Endothelial cell of umbilical vein (primary cell): ENCODE measurements around the gene SDK2. TPM values are rescaled to one million over a fixed set of nuclear protein-coding genes. Genes with fewer than 3 reads are reported as not detected.

Source experiments
- BruUV-seq: library from RNA; stranded (reverse); fragments of 400-500 nt; replicated peaks from 2 replicates; lab custom pipeline; 2021; lab: Mats Ljungman, UMichigan
- CTCF ChIA-PET: fragments of 300-600, 350-600 bp; sonication (Branson Sonifier 250); formaldehyde crosslinking; loops from one replicate; lab custom pipeline; 2021; ENCODE audit warnings: antibody characterized with exemption, inconsistent platforms; lab: Charles Lee
- POLR2A ChIA-PET: fragments of 300-600, 350-600 bp; sonication (Branson Sonifier 250); formaldehyde crosslinking; loops from one replicate; lab custom pipeline; 2021; ENCODE audit warnings: antibody characterized with exemption, inconsistent platforms; lab: Charles Lee
- DNase-seq: peaks from one replicate; pipeline ENCODE4 v3.0.0-alpha.2; 2011; ENCODE audit warnings: low read depth, low spot score
- FAIRE-seq: peaks from 2 replicates; lab custom pipeline; 2011; peaks lifted over from hg19 to GRCh38; lab: Jason Lieb, UNC
- H2AFZ ChIP-seq: 2 replicates; pipeline ENCODE4 v1.6.0; 2012; ENCODE audit warnings: low read depth, low read length, control low read depth, inconsistent platforms
- H3K27ac ChIP-seq: 2 replicates; pipeline ENCODE4 v1.5.1; 2011; ENCODE audit warnings: low read depth, mild to moderate bottlenecking, control low read depth, low read length, moderate library complexity; ENCODE audit not compliant: insufficient read depth
- H3K27me3 ChIP-seq, 2 experiments: 2 replicates each; pipeline versions ENCODE4 v1.6.0 to v1.6.1; 2011; ENCODE audit warnings: low read length in 2 of 2, mixed read lengths in 1 of 2; ENCODE audit not compliant: control insufficient read depth in 2 of 2, insufficient read depth in 2 of 2
- H3K36me3 ChIP-seq, 2 experiments: 2 replicates in 1 of 2; 3 replicates in 1 of 2; pipeline ENCODE4 v1.5.1; 2011; ENCODE audit warnings: low read length in 2 of 2, mild to moderate bottlenecking in 1 of 2, moderate library complexity in 1 of 2; ENCODE audit not compliant: control insufficient read depth in 2 of 2, insufficient read depth in 2 of 2; ENCODE audit errors: extremely low read depth in 1 of 2
- H3K4me1 ChIP-seq: 3 replicates; pipeline ENCODE4 v1.5.1; 2011; ENCODE audit warnings: mild to moderate bottlenecking, low read length; ENCODE audit not compliant: control insufficient read depth, insufficient read depth; ENCODE audit errors: extremely low read depth
- H3K4me2 ChIP-seq: 2 replicates; pipeline ENCODE4 v1.6.1; 2011; ENCODE audit warnings: low read length, control low read depth, mixed read lengths; ENCODE audit not compliant: insufficient read depth
- H3K4me3 ChIP-seq, 3 experiments: fragments of 200-600 bp in 1 of 3; sonication (generic), shearing (Covaris generic) in 1 of 3; replicated peaks in 1 of 3; 2 replicates each; pipeline ENCODE4 v1.5.1; 2011 to 2016; ENCODE audit warnings: control low read depth in 3 of 3, low read length in 3 of 3, mild to moderate bottlenecking in 2 of 3, inconsistent platforms in 1 of 3, low read depth in 1 of 3, moderate library complexity in 1 of 3; ENCODE audit not compliant: insufficient read depth in 1 of 3
- H3K79me2 ChIP-seq: 2 replicates; pipeline ENCODE4 v1.6.0; 2012; ENCODE audit warnings: low read length, inconsistent platforms; ENCODE audit not compliant: control insufficient read depth, insufficient read depth
- H3K9ac ChIP-seq: replicated peaks from 2 replicates; pipeline ENCODE3; 2011; ENCODE audit warnings: low read length, control low read depth; ENCODE audit not compliant: insufficient read depth; ENCODE audit errors: extremely low read depth
- H3K9me1 ChIP-seq: replicated peaks from 3 replicates; pipeline ENCODE4 v1.6.0; 2011; ENCODE audit warnings: mild to moderate bottlenecking, low read length; ENCODE audit not compliant: control insufficient read depth, insufficient read depth; ENCODE audit errors: extremely low read depth
- H3K9me3 ChIP-seq: replicated peaks from 2 replicates; pipeline ENCODE4 v1.5.1; 2012; ENCODE audit warnings: low read length, inconsistent platforms; ENCODE audit not compliant: control insufficient read depth, insufficient read depth
- H4K20me1 ChIP-seq: replicated peaks from 2 replicates; pipeline ENCODE3; 2011; ENCODE audit warnings: mild to moderate bottlenecking, low read length; ENCODE audit not compliant: control insufficient read depth, insufficient read depth; ENCODE audit errors: extremely low read depth
- CTCF ChIP-seq, 2 donors: IDR thresholded peaks; 1 replicate in 1 of 2; 2 replicates in 1 of 2; pipeline ENCODE4 v1.5.1; 2011; ENCODE audit warnings: low read length in 2 of 2, mild to moderate bottlenecking in 2 of 2, moderate library complexity in 2 of 2, control low read depth in 1 of 2, inconsistent platforms in 1 of 2, low read depth in 1 of 2; ENCODE audit not compliant: insufficient read depth in 1 of 2; ENCODE audit errors: extremely low read depth in 1 of 2
- EZH2 ChIP-seq: IDR thresholded peaks from 2 replicates; pipeline ENCODE4 v1.6.1; 2012; ENCODE audit warnings: borderline replicate concordance, low read depth, mild to moderate bottlenecking, moderate library complexity, low read length, inconsistent platforms; ENCODE audit not compliant: severe bottlenecking
- FOS ChIP-seq: IDR thresholded peaks from 2 replicates; pipeline ENCODE4 v1.6.1; 2011; ENCODE audit warnings: mild to moderate bottlenecking, low read length, moderate library complexity, borderline replicate concordance; ENCODE audit not compliant: insufficient read depth
- GATA2 ChIP-seq: IDR thresholded peaks from 2 replicates; pipeline ENCODE4 v1.7.0; 2011; ENCODE audit warnings: low read depth, mild to moderate bottlenecking, moderate library complexity, mixed read lengths, low read length; ENCODE audit not compliant: insufficient read length, insufficient read depth
- JUN ChIP-seq: IDR thresholded peaks from 2 replicates; pipeline ENCODE4 v1.6.1; 2011; ENCODE audit warnings: borderline replicate concordance, low read depth; ENCODE audit not compliant: insufficient read length, insufficient read depth
- MAX ChIP-seq: IDR thresholded peaks from 2 replicates; pipeline ENCODE4 v1.6.1; 2011; ENCODE audit not compliant: insufficient read depth, insufficient read length
- MYC ChIP-seq: IDR thresholded peaks from one replicate; pipeline ENCODE4 v1.6.1; 2011; ENCODE audit warnings: mild to moderate bottlenecking, low read depth, low read length
- POLR2A ChIP-seq: IDR thresholded peaks from 2 replicates; pipeline ENCODE4 v1.6.1; 2012; ENCODE audit warnings: low read depth, mild to moderate bottlenecking, control low read depth, low read length
- POLR2AphosphoS5 ChIP-seq: IDR thresholded peaks from 2 replicates; pipeline ENCODE4 v1.6.1; 2012; ENCODE audit warnings: low read depth, mild to moderate bottlenecking, control low read depth, low read length, moderate library complexity; ENCODE audit not compliant: insufficient read depth
- dilution Hi-C: fragments of 300-500 bp; cut with MboI; formaldehyde crosslinking; loops from one replicate; pipeline ENCODE4 v1.15.0; 2019; ENCODE audit warnings: low sequenced_read_pairs; ENCODE audit not compliant: extremely low pct_ligation_motif_present
- intact Hi-C: fragments of 100-400 bp; cut with micrococcal nuclease; formaldehyde crosslinking; loops from one replicate; pipeline ENCODE4 v1.10.0; 2022
- polyA plus RNA-seq, 4 experiments: library from polyadenylated mRNA; depleted of rRNA in 3 of 4; stranded (reverse) in 3 of 4; unstranded in 1 of 4; fragments of >200 nt; gene quantifications; 2 replicates each; pipeline versions ENCODE4 v1.2.1 to v1.2.3, GENCODE V29; 2011 to 2012; ENCODE audit warnings: missing spikeins in 1 of 4
- total RNA-seq: library from RNA; stranded (reverse); gene quantifications from 2 replicates; pipeline ENCODE4 v1.2.3, GENCODE V29; 2021

The SDK2 gene
- total and polyA plus RNA-seq, 2 donors (not counting 3 experiments of a cell fraction or from before 2014, with no cell fraction given), result not detected

- no peak overlapping the region for H3K4me3 ChIP-seq
- no peaks in the 10 kb centered on the region for H3K36me3 ChIP-seq
- dilution Hi-C loops (no loop called here), intact Hi-C loops (no loop called here)
- no peak overlapping the region for H3K27ac ChIP-seq
- CTCF ChIA-PET, result interaction anchor here (0.6 kb wide), 1 partner anchor 339 kb away, joined by 3 read pairs; no protein-coding TSS in a partner anchor
- DNase-seq, result no peak
- H2AFZ ChIP-seq, result no peak overlapping the region
- no peak for TF ChIP-seq POLR2A
- no peak for TF ChIP-seq FOS
- TF ChIP-seq MAX, result no peak
- TF ChIP-seq POLR2AphosphoS5, result no peak
- no peak for TF ChIP-seq CTCF (IDR thresholded peaks at IDR 0.05; ENCODE audit: extremely low read depth in 1 of 2, insufficient read depth in 1 of 2, low read depth in 1 of 2, low read length in 2 of 2)
- TF ChIP-seq EZH2, result no peak
- TF ChIP-seq GATA2, result no peak
- TF ChIP-seq JUN, result no peak
- no peak for TF ChIP-seq MYC
- H3K27me3 ChIP-seq, result no peaks in the 10 kb centered on the region
- no peaks in the 10 kb centered on the region for H3K9me1 ChIP-seq
- FAIRE-seq, result no peak
- H4K20me1 ChIP-seq, result no peaks in the 10 kb centered on the region
- no peaks in the 10 kb centered on the region for H3K4me1 ChIP-seq
- no peaks in the 10 kb centered on the region for H3K79me2 ChIP-seq
- no peaks in the 10 kb centered on the region for H3K9me3 ChIP-seq
- BruUV-seq, result no TSS peak
- no peak overlapping the region for H3K4me2 ChIP-seq
- POLR2A ChIA-PET, result no interaction called here
- no peak overlapping the region for H3K9ac ChIP-seq
Measured at GRCh38 chr17:73584049-73584448, 60.2 kb downstream of the SDK2 start.
